Activated CD4-positive, alpha-beta memory T cell treated with anti-CD3 and anti-CD28 coated beads for 36 hours (primary cell): ENCODE results near the gene RREB1. TPM values are rescaled to one million over a fixed set of nuclear protein-coding genes. Genes with fewer than 3 reads are reported as not detected.
"Not testable (repeated sequence)": the region's sequence is repeated elsewhere in the genome, so short reads cannot be mapped to it uniquely, and the experiment has no call there.

Source experiments
- CTCF ChIA-PET: fragments of 350-600 bp; sonication (Branson Sonifier 250); formaldehyde crosslinking; loops from one replicate; lab custom pipeline; 2021; ENCODE audit warnings: antibody characterized with exemption, inconsistent platforms; lab: Charles Lee
- POLR2A ChIA-PET: fragments of 350-600 bp; sonication (Branson Sonifier 250); formaldehyde crosslinking; loops from one replicate; lab custom pipeline; 2021; ENCODE audit warnings: antibody characterized with exemption; lab: Charles Lee
- DNase-seq: peaks from one replicate; pipeline ENCODE4 v3.0.0-alpha.2; 2020
- H3K27ac Mint-ChIP-seq: one replicate; pipeline ENCODE4 v1.8.0; 2021; ENCODE audit warnings: mixed read lengths
- H3K27me3 Mint-ChIP-seq: one replicate; pipeline ENCODE4 v1.8.0; 2021; ENCODE audit warnings: mixed read lengths
- H3K36me3 Mint-ChIP-seq: one replicate; pipeline ENCODE4 v1.8.0; 2021; ENCODE audit warnings: mixed read lengths
- H3K4me1 Mint-ChIP-seq: one replicate; pipeline ENCODE4 v1.8.0; 2021; ENCODE audit warnings: low read depth, mixed read lengths
- H3K4me3 Mint-ChIP-seq: one replicate; pipeline ENCODE4 v1.8.0; 2021; ENCODE audit warnings: mild to moderate bottlenecking, mixed read lengths
- H3K9me3 Mint-ChIP-seq: one replicate; pipeline ENCODE4 v1.8.0; 2021; ENCODE audit warnings: mixed read lengths
- intact Hi-C: fragments of 100-400 bp; cut with micrococcal nuclease; formaldehyde crosslinking; loops from one replicate; pipeline ENCODE4 v1.15.1; 2023
- total RNA-seq, 2 experiments: library from RNA; stranded (reverse); gene quantifications; one replicate each; pipeline ENCODE4 v1.2.3, GENCODE V29; 2021

The RREB1 gene
- total RNA-seq, 2 experiments from 2014 or later, result 13.0 to 13.5 TPM

- intact Hi-C loops, result no loop called here
- Mint-ChIP-seq H3K27ac (no peak overlapping the region), H3K4me1 (peaks cover 86% of the 10 kb centered on the region), H3K36me3 (no peaks in the 10 kb centered on the region), H3K27me3 (no peaks in the 10 kb centered on the region), H3K9me3 (no peaks in the 10 kb centered on the region), H3K4me3 (no peak overlapping the region)
- POLR2A ChIA-PET, result no interaction called here
- no peak for DNase-seq
- CTCF ChIA-PET, result no interaction called here
Observed at GRCh38 chr6:7150381-7151064, 42.8 kb downstream of the RREB1 start.

- CTCF ChIA-PET, result interaction anchor here (0.7 kb wide), 1 partner anchor 470 kb away, joined by 3 read pairs; no protein-coding TSS in a partner anchor
- Mint-ChIP-seq H3K4me3 (no peak overlapping the region), H3K27ac (no peak overlapping the region), H3K4me1 (peaks cover 86% of the 10 kb centered on the region), H3K36me3 (no peaks in the 10 kb centered on the region), H3K9me3 (no peaks in the 10 kb centered on the region), H3K27me3 (no peaks in the 10 kb centered on the region)
- intact Hi-C loops, result no loop called here
- no peak for DNase-seq
- POLR2A ChIA-PET, result no interaction called here
Observed at GRCh38 chr6:7151381-7151780, 43.6 kb downstream of the RREB1 start.

GRCh38 chr6:7152462-7152861, 44.7 kb downstream of the RREB1 start:
- H3K27ac Mint-ChIP-seq, result no peak overlapping the region
- POLR2A ChIA-PET, result no interaction called here
- H3K27me3 Mint-ChIP-seq, result no peaks in the 10 kb centered on the region
- intact Hi-C loops, result no loop called here
- H3K9me3 Mint-ChIP-seq, result no peaks in the 10 kb centered on the region
- no peak for DNase-seq
- no peaks in the 10 kb centered on the region for H3K36me3 Mint-ChIP-seq
- H3K4me3 Mint-ChIP-seq, result no peak overlapping the region
- peaks cover 77% of the 10 kb centered on the region for H3K4me1 Mint-ChIP-seq
- CTCF ChIA-PET, result no interaction called here

GRCh38 chr6:7153789-7154188, 46.0 kb downstream of the RREB1 start:
- Mint-ChIP-seq H3K9me3 (no peaks in the 10 kb centered on the region), H3K36me3 (peaks cover 1% of the 10 kb centered on the region), H3K4me3 (no peak overlapping the region), H3K27me3 (no peaks in the 10 kb centered on the region), H3K4me1 (peaks cover 76% of the 10 kb centered on the region), H3K27ac (no peak overlapping the region)
- CTCF ChIA-PET, result no interaction called here
- DNase-seq, result peak; percentile 42
- POLR2A ChIA-PET, result interaction anchor here (1.1 to 2.6 kb wide), 4 partner anchors 16 to 238 kb away, joined by 3 to 8 read pairs (median 3); partner anchors contain the start of gene RREB1
- intact Hi-C loops, result loop anchor here (1.0 kb wide), 1 partner anchor 44 kb away; no protein-coding TSS in a partner anchor

DNA sequence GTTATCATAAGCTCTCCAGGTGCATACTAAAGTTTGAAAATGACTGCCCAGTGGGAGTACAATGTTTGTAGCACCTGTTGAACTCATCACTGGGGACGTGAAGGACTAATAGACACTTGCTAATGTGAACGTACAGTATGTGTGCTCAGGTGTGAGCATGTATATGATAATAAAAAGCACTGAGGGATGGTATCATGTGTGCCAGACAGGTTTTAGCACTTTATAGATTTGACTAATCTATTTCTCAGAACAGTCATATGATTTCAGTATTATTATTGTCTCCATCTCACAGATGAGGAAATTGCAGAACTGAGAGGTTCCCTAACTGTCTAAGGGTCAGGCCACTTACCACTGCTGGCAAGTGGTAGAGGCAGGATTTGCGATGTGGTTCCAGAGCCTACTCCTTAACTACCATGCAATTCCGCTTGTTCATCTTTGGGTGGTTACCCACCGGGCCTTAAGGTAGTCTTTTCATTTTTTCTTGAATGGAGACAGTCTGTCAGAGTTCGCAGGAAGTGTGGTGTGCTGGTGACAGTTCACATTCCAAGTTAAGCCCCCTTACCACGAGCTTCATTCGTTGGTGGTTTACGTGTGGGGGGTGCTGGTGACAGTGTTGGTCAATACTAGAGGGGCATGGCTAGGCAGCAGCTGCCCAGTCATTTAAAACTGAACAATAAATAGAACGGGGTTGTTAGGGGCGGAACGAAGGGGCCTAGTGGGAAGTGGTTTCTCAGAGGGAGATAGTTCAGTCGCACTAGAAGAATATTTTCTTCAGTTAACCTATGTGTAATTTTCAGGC, 46.8 kb downstream of the RREB1 start:
- ChIA-PET POLR2A (interaction anchor here (1.1 to 2.6 kb wide), 4 partner anchors 17 to 239 kb away, joined by 3 to 8 read pairs (median 3); partner anchors contain the start of gene RREB1), CTCF (no interaction called here)
- intact Hi-C loops, result loop anchor here (1.0 kb wide), 1 partner anchor 45 kb away; no protein-coding TSS in a partner anchor
- Mint-ChIP-seq H3K9me3 (no peaks in the 10 kb centered on the region), H3K27ac (no peak overlapping the region), H3K4me3 (no peak overlapping the region), H3K27me3 (no peaks in the 10 kb centered on the region), H3K4me1 (peaks cover 78% of the 10 kb centered on the region), H3K36me3 (peaks cover 1% of the 10 kb centered on the region)
- DNase-seq, result peak; percentile 22

DNA sequence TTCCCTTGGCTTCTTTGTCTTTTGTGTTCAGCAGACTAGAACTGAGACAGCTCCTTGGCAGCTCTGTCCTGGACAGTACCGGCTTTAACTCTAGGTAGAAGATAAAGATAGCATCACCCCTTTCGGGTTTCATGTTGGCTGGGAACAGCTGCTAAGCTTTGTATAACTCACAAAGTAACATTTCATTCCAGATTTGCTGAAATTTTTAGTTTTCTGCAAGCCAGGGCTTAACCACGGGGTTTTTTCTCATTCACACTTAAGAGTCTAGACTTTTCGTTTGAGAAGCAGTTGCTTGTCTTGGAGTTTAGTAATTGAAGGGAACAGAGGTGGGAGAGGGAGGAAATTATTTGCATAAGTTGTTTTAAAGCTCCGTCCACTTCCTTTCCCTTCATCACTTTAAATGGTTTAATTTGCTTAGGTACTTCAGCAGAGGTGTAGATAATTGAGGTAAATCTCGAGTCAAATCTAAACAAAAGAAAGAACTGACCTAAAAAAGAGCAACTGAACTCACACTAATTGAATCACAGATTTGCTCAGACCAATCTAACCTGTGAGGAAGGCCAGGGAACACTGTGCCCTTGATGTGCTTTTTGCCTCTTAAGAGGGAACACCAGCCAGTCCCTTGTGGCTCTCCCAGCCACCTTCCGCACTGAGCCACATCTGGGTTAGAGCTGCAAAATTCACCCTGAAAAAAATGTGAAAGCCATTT, 48.3 kb downstream of the RREB1 start:
- ChIA-PET POLR2A (interaction anchor here (2.6 kb wide), 1 partner anchor 18 kb away, joined by 8 read pairs; no protein-coding TSS in a partner anchor), CTCF (interaction anchor here (1.1 kb wide), 2 partner anchors 82 to 478 kb away, joined by 3 to 4 read pairs; no protein-coding TSS in a partner anchor)
- Mint-ChIP-seq H3K27ac (peak overlapping the region; percentile 43), H3K36me3 (peaks cover 1% of the 10 kb centered on the region), H3K4me1 (peaks cover 72% of the 10 kb centered on the region), H3K4me3 (no peak overlapping the region), H3K27me3 (no peaks in the 10 kb centered on the region), H3K9me3 (no peaks in the 10 kb centered on the region)
- DNase-seq, result no peak
- intact Hi-C loops, result no loop called here

DNA sequence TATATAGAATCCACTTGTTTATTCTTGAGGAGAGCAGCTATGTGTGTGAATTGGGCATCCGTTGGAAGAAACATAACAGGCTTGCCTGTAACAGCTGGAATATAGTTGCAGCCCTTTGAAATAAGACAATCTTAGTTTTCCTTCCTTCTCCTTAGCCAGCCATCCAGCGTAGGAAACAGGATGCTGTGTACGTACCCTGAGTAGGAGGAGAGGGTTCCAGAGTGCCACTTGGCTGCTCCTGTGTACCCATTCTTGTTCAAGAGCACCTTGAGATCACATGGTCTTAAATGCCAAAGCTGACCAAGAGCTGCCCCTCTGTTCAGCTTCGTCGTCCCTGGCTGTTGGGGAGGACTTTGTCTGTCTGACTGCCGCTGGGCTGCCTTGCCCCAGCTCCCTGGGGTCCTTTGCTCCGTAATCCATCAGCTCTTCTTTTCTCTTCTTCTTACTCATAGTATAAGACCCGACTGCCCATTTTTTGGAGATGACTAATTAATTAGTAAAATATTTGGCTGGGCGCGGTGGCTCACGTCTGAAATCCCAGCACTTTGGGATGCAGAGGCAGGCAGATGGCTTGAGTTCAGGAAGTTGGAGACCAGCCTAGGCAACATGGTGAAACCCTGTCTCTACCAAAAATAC, 49.0 kb downstream of the RREB1 start:
- H3K4me3 Mint-ChIP-seq, result no peak overlapping the region
- peaks cover 72% of the 10 kb centered on the region for H3K4me1 Mint-ChIP-seq
- no peaks in the 10 kb centered on the region for H3K9me3 Mint-ChIP-seq
- intact Hi-C loops, result no loop called here
- H3K36me3 Mint-ChIP-seq, result peaks cover 1% of the 10 kb centered on the region
- CTCF ChIA-PET, result interaction anchor here (1.1 kb wide), 1 partner anchor 479 kb away, joined by 4 read pairs; no protein-coding TSS in a partner anchor
- no peak overlapping the region for H3K27ac Mint-ChIP-seq
- H3K27me3 Mint-ChIP-seq, result no peaks in the 10 kb centered on the region
- POLR2A ChIA-PET, result no interaction called here
- DNase-seq, result no peak

- CTCF ChIA-PET, POLR2A ChIA-PET, H3K9me3 Mint-ChIP-seq, DNase-seq, H3K4me3 Mint-ChIP-seq, H3K27ac Mint-ChIP-seq, intact Hi-C loops, H3K27me3 Mint-ChIP-seq, H3K36me3 Mint-ChIP-seq: not testable (repeated sequence)
- H3K4me1 Mint-ChIP-seq, result peaks cover 67% of the 10 kb centered on the region
Observed at GRCh38 chr6:7157307-7157706, 49.5 kb downstream of the RREB1 start.

DNA sequence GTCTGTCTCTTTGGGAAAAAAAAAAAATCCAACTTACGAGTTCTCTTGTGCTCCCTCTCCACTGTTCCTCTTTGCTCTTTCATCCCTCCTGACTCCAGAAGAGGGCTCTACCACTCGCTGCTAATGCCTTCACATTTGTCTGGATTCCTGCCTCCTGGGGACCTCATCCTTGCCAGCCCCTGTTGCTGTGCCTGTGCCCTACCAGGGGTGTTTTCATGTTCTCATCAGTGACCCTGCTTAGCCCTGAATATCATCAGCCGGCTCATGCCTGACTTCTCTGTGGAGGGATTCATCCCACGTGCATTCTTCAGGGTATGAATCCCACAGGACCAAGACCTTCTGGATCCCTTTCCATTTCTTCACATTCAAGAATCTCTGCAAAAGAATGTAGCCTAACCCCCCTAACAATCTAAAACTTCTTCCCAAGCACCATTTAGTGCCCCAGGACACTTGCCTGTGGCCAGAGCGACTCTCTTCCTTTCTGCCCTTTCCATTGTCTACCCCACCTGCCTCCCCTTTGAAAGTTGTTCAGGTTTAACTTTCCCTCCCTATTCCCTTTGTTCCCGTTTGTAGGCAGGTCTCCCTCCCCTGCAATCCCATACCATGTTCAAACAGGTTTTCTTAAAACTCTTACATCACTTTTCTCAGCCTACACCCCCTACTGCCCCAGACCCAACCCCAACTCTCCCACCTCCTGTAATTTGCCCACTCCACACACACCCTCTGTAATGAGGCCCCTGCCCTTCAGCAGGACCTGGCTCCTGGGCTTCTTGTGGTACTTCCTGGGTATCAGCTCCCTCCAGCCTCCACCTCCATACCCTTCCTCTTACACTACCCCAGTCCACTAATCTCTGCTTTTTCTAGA, 50.2 kb downstream of the RREB1 start:
- Mint-ChIP-seq H3K27ac (no peak overlapping the region), H3K9me3 (no peaks in the 10 kb centered on the region), H3K36me3 (peaks cover 1% of the 10 kb centered on the region), H3K4me3 (no peak overlapping the region), H3K27me3 (no peaks in the 10 kb centered on the region), H3K4me1 (peaks cover 63% of the 10 kb centered on the region)
- DNase-seq, result no peak
- intact Hi-C loops, result no loop called here
- ChIA-PET CTCF (no interaction called here), POLR2A (no interaction called here)

DNA sequence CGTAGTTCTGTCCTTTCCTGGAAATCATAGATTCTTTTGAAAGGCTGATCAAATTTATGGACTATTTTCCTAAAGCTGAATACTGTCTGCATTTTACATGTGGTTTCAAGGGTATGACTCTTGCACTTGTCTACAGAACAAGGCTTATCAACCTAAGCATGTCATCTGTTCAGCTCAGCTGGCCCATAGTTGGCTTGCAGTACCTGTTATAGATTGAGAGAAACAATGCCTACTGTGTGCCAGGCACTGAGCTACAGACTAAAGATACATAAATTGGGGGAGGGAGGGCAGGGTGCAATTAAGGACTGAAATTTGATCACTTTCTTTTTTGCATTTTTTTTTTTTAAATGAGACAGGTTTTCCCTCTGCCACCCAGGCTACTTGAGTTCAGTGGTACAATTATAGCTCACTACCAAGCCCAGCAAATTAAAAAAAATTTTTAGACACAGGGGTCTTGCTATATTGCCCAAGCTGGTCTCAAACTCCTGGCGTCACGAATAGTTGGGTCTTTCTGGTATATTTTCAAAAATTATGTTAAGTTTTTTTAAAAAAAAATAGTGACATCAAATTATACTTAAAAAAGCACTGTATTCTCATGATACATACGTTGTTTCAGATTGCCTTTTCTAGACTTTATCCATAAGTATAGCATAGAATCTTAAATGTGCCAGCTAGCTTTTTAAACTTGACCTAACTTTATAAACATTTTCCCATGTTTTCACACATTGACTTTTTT, 52.2 kb downstream of the RREB1 start:
- Mint-ChIP-seq H3K27ac (no peak overlapping the region), H3K27me3 (no peaks in the 10 kb centered on the region), H3K9me3 (no peaks in the 10 kb centered on the region), H3K4me1 (peaks cover 51% of the 10 kb centered on the region), H3K4me3 (no peak overlapping the region), H3K36me3 (peaks cover 5% of the 10 kb centered on the region)
- intact Hi-C loops, result no loop called here
- CTCF ChIA-PET, result interaction anchor here (0.6 to 1.1 kb wide), 2 partner anchors 8 to 79 kb away, joined by 3 read pairs; no protein-coding TSS in a partner anchor
- POLR2A ChIA-PET, result no interaction called here
- no peak for DNase-seq
